Measurements from ENCODE around the gene DSPP. TPM values are rescaled to one million over a fixed set of nuclear protein-coding genes. Genes with fewer than 3 reads are reported as not detected.

The DSPP gene
- total and polyA plus RNA-seq, 2 of the 8 experiments (the other 6 are each of a cell fraction or from before 2014, with no cell fraction given), result not detected

- H3K14ac ChIP-seq (ENCODE audit: insufficient read length), result no peak overlapping the region
- H2AFZ ChIP-seq (ENCODE audit: low read length), result no peak overlapping the region
- no peak overlapping the region for H2BK120ac ChIP-seq (replicated peaks; ENCODE audit: low read depth, low read length)
- H2BK5ac ChIP-seq (ENCODE audit: low read depth, low read length), result no peak overlapping the region
- no peak overlapping the region for H3K56ac ChIP-seq (replicated peaks; ENCODE audit: insufficient read length, low read depth, low read length)
- H2BK20ac ChIP-seq (ENCODE audit: low read length), result no peak overlapping the region
- no peak overlapping the region for H3K18ac ChIP-seq (ENCODE audit: extremely low read depth, low read length)
- H3K9me3 ChIP-seq (ENCODE audit: insufficient read depth in 2 of 2, low read depth in 1 of 2, low read length in 1 of 2), result no peaks in the 10 kb centered on the region
- ChIA-PET CTCF (ENCODE audit: partially characterized antibody) (no interaction called here), POLR2A (ENCODE audit: partially characterized antibody) (no interaction called here)
- peaks cover 0 to 3% (median 0%) of the 10 kb centered on the region in 4 experiments; a peak in 1 of 7 replicates for H3K4me1 ChIP-seq (replicated peaks in 1 of 4; ENCODE audit: control insufficient read depth in 3 of 4, insufficient read depth in 4 of 4, low read length in 3 of 4)
- H3K4me2 ChIP-seq (ENCODE audit: insufficient read depth in 1 of 2, low read depth in 2 of 2, low read length in 2 of 2), result no peak overlapping the region
- no peaks in the 10 kb centered on the region for H4K20me1 ChIP-seq (replicated peaks in 1 of 2; ENCODE audit: control insufficient read depth in 1 of 2, insufficient read depth in 2 of 2, low read length in 2 of 2)
- no peaks in the 10 kb centered on the region for H3K36me3 ChIP-seq (ENCODE audit: control insufficient read depth in 2 of 4, insufficient read depth in 4 of 4, low read length in 3 of 4)
- no peak overlapping the region for H3K23ac ChIP-seq (ENCODE audit: insufficient read length)
- H3K27ac ChIP-seq (ENCODE audit: low read depth, low read length), result no peak overlapping the region
- no peak overlapping the region for H2BK12ac ChIP-seq (ENCODE audit: low read depth, low read length)
- no peak overlapping the region for H4K91ac ChIP-seq (replicated peaks; ENCODE audit: insufficient read length, low read length)
- no peak overlapping the region for H2AK5ac ChIP-seq (ENCODE audit: low read depth, low read length)
- no peaks in the 10 kb centered on the region for H3K79me1 ChIP-seq (ENCODE audit: low read depth, low read length)
- no peak overlapping the region for H2BK15ac ChIP-seq (ENCODE audit: low read length)
- H3K9ac ChIP-seq (replicated peaks in 1 of 4; ENCODE audit: extremely low read depth in 1 of 4, low read depth in 3 of 4, low read length in 3 of 4), result no peak overlapping the region
- no peak overlapping the region for H3K4me3 ChIP-seq (ENCODE audit: extremely low read depth in 1 of 4, insufficient read depth in 2 of 4, low read depth in 3 of 4, low read length in 4 of 4)
- H4K5ac ChIP-seq (ENCODE audit: insufficient read length, low read depth, low read length), result no peak overlapping the region
- FAIRE-seq (no peak), DNase-seq (ENCODE audit: low read depth in 1 of 2, low spot score in 2 of 2) (no peak)
- no peak overlapping the region for H4K8ac ChIP-seq (ENCODE audit: extremely low read depth, insufficient read depth, low read length)
- no peak overlapping the region for H3K4ac ChIP-seq (replicated peaks; ENCODE audit: insufficient read length, low read depth, low read length)
- no peaks in the 10 kb centered on the region for H3K23me2 ChIP-seq (ENCODE audit: low read depth, low read length)
- no peaks in the 10 kb centered on the region for H3K79me2 ChIP-seq (ENCODE audit: control insufficient read depth in 1 of 2, insufficient read depth in 2 of 2, low read length in 2 of 2)
- 85% methylated on average over 1 of the region's 1 CpG; no CpG with 5 or more reads in 1 of the 2 experiments for WGBS, 2 experiments (ENCODE audit: extremely low coverage in 1 of 2, insufficient coverage in 1 of 2, insufficient read length in 1 of 2, insufficient replicate concordance in 2 of 2, low coverage in 1 of 2, low lambda C conversion rate in 2 of 2, missing lambda C conversion rate in 1 of 2)
- H3K27me3 ChIP-seq (replicated peaks in 1 of 4; ENCODE audit: control insufficient read depth in 3 of 4, extremely low read depth in 1 of 4, insufficient read depth in 3 of 4, low read length in 3 of 4), result no peaks in the 10 kb centered on the region
- TF ChIP-seq CHD2 (IDR thresholded peaks at IDR 0.05; ENCODE audit: low read length), result no peak
- no peak for TF ChIP-seq EZH2 (IDR thresholded peaks at IDR 0.05; ENCODE audit: low read depth, low read length, severe bottlenecking)
- TF ChIP-seq TAF1 (IDR thresholded peaks at IDR 0.05; ENCODE audit: low read depth, low read length), result no peak
These were observed 32.9 kb upstream of the DSPP start for GRCh38 chr4:87575408-87575807.
